CD4-positive, alpha-beta T cell (primary cell): ENCODE measurements around the gene DENND5B. TPM values are rescaled to one million over a fixed set of nuclear protein-coding genes. Genes with fewer than 3 reads are reported as not detected.
"Not testable (repeated sequence)": the region's sequence is repeated elsewhere in the genome, so short reads cannot be mapped to it uniquely, and the experiment has no call there.

Experiments
- ATAC-seq: fragments of 200-7000 bp; cut with Tn5 transposase; one replicate; pipeline ENCODE4 v1.10.0; 2022; ENCODE audit warnings: mild to moderate bottlenecking; ENCODE audit not compliant: poor library complexity
- CTCF ChIA-PET: fragments of 350-600 bp; sonication (Branson Sonifier 250); formaldehyde crosslinking; loops from one replicate; lab custom pipeline; 2021; ENCODE audit warnings: antibody characterized with exemption, inconsistent platforms; lab: Charles Lee
- POLR2A ChIA-PET: fragments of 350-600 bp; sonication (Branson Sonifier 250); formaldehyde crosslinking; loops from one replicate; lab custom pipeline; 2021; ENCODE audit warnings: antibody characterized with exemption, inconsistent platforms; lab: Charles Lee
- DNase-seq, 14 experiments: peaks; one replicate each; pipeline ENCODE4 v3.0.0-alpha.2; 2013 to 2020; ENCODE audit warnings: mixed read lengths in 2 of 14
- H3K27ac ChIP-seq, 2 donors: one replicate each; pipeline versions ENCODE4 v1.5.1 to v1.7.0; 2013; ENCODE audit warnings: low read length in 2 of 2, low read depth in 1 of 2, mild to moderate bottlenecking in 1 of 2
- H3K27me3 ChIP-seq, 2 experiments: 1 replicate in 1 of 2; 2 replicates in 1 of 2; pipeline versions ENCODE4 v1.6.1 to v1.7.0; 2013; ENCODE audit warnings: low read length in 2 of 2, control low read depth in 1 of 2, mild to moderate bottlenecking in 1 of 2, moderate library complexity in 1 of 2; ENCODE audit not compliant: insufficient read depth in 2 of 2, control insufficient read depth in 1 of 2
- H3K36me3 ChIP-seq: one replicate; pipeline ENCODE4 v1.6.1; 2013; ENCODE audit warnings: low read length, control low read depth; ENCODE audit not compliant: insufficient read depth
- H3K4me1 ChIP-seq: one replicate; pipeline ENCODE4 v1.6.1; 2013; ENCODE audit warnings: low read length, control low read depth; ENCODE audit not compliant: insufficient read depth
- H3K4me3 ChIP-seq: one replicate; pipeline ENCODE4 v1.5.1; 2013; ENCODE audit warnings: mild to moderate bottlenecking, low read length, moderate library complexity
- H3K9me3 ChIP-seq, 2 experiments: 1 replicate in 1 of 2; 2 replicates in 1 of 2; pipeline versions ENCODE4 v1.6.1 to v1.7.0; 2013; ENCODE audit warnings: low read length in 2 of 2, mild to moderate bottlenecking in 2 of 2, control low read depth in 1 of 2, moderate library complexity in 1 of 2; ENCODE audit not compliant: control insufficient read depth in 1 of 2, insufficient read depth in 1 of 2
- H3K27ac Mint-ChIP-seq: one replicate; pipeline ENCODE4 v1.8.0; 2020; ENCODE audit warnings: mixed read lengths
- H3K27me3 Mint-ChIP-seq: one replicate; pipeline ENCODE4 v1.8.0; 2021; ENCODE audit warnings: mixed read lengths
- H3K36me3 Mint-ChIP-seq: one replicate; pipeline ENCODE4 v1.8.0; 2021; ENCODE audit warnings: low read depth, mixed read lengths
- H3K4me1 Mint-ChIP-seq: one replicate; pipeline ENCODE4 v1.8.0; 2021; ENCODE audit warnings: low read depth, mixed read lengths
- H3K4me3 Mint-ChIP-seq: one replicate; pipeline ENCODE4 v1.8.0; 2020; ENCODE audit warnings: mild to moderate bottlenecking, mixed read lengths
- H3K9me3 Mint-ChIP-seq: one replicate; pipeline ENCODE4 v1.8.0; 2020; ENCODE audit warnings: mixed read lengths
- intact Hi-C, 2 experiments: fragments of 100-400 bp; cut with DNase I in 1 of 2; cut with micrococcal nuclease in 1 of 2; formaldehyde crosslinking; loops; one replicate each; pipeline versions ENCODE4 v1.15.1 to v1.9.0; 2023 to 2025; cut with DNase I, micrococcal nuclease
- total RNA-seq, 174 experiments: library from RNA in 2 of 174; stranded (reverse) in 2 of 174; gene quantifications; one replicate each; pipeline ENCODE4 v1.2.3 and lab custom pipeline; 2021 to 2026
- TF ChIP-seq, protein P1 (sequence below): fragments of 200-600 bp; IDR thresholded peaks from one replicate; pipeline ENCODE4 v1.8.0; 2022; ENCODE audit warnings: antibody characterized with exemption, mild to moderate bottlenecking

Gene DENND5B
- total RNA-seq, 2 experiments from 2014 or later, result 0.22 to 0.25 TPM

DNA sequence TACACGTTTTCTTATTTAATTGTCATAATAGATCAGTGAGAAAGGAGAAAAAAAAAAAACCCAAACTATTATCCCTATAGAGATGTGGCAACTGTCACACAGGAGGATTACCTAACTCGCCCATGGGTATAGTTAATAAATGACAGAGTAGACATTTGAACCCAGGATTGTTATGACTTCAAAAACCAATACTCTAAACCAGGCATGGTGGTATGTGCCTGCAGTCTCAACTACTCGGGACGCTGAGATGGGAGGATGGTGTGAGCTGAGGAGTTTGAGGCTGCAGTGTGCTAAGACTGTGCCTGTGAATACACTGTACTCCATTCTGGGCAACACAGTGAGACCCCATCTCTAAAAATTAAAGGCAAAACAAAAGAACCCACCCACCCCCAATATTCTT is 114.5 kb downstream of the DENND5B start:
- Histone ChIP-seq H3K27me3 (no peaks in the 10 kb centered on the region), H3K9me3 (no peaks in the 10 kb centered on the region), H3K36me3 (no peaks in the 10 kb centered on the region), H3K27ac (no peak overlapping the region), H3K4me1 (no peaks in the 10 kb centered on the region), H3K4me3 (no peak overlapping the region)
- Mint-ChIP-seq H3K9me3 (no peaks in the 10 kb centered on the region), H3K36me3 (no peaks in the 10 kb centered on the region), H3K4me3 (no peak overlapping the region), H3K4me1 (no peaks in the 10 kb centered on the region), H3K27me3 (peaks cover 4% of the 10 kb centered on the region), H3K27ac (no peak overlapping the region)
- ChIA-PET POLR2A (no interaction called here), CTCF (no interaction called here)
- DNase-seq, result no peak
- no peak for ATAC-seq
- TF ChIP-seq, protein P1, sequence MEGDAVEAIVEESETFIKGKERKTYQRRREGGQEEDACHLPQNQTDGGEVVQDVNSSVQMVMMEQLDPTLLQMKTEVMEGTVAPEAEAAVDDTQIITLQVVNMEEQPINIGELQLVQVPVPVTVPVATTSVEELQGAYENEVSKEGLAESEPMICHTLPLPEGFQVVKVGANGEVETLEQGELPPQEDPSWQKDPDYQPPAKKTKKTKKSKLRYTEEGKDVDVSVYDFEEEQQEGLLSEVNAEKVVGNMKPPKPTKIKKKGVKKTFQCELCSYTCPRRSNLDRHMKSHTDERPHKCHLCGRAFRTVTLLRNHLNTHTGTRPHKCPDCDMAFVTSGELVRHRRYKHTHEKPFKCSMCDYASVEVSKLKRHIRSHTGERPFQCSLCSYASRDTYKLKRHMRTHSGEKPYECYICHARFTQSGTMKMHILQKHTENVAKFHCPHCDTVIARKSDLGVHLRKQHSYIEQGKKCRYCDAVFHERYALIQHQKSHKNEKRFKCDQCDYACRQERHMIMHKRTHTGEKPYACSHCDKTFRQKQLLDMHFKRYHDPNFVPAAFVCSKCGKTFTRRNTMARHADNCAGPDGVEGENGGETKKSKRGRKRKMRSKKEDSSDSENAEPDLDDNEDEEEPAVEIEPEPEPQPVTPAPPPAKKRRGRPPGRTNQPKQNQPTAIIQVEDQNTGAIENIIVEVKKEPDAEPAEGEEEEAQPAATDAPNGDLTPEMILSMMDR, result no peak
- intact Hi-C loops, result no loop called here

DNA sequence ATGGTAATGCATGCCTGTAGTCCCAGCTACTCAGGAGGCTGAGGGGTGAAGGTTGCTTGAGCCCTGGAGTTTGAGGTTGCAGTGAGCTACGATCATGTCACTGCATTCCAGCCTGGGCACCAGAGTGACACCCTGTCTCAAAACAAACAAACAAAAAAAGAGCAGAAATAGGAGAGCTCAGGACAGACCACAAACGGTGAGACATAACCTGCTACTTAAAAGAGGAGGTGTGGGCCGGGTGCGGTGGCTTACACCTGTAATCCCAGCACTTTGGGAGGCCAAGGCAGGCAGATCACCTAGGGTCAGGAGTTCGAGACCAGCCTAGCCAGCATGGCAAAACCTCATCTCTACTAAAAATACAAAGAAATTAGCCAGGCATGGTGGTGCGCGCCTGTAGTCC is 115.3 kb downstream of the DENND5B start:
- H3K36me3 Mint-ChIP-seq, POLR2A ChIA-PET, H3K4me1 ChIP-seq, H3K9me3 ChIP-seq, CTCF ChIA-PET, H3K4me1 Mint-ChIP-seq, ATAC-seq, H3K27ac Mint-ChIP-seq, intact Hi-C loops, H3K27me3 ChIP-seq, DNase-seq, H3K4me3 Mint-ChIP-seq, H3K27ac ChIP-seq, H3K9me3 Mint-ChIP-seq, H3K36me3 ChIP-seq, H3K4me3 ChIP-seq, H3K27me3 Mint-ChIP-seq: not testable (repeated sequence)

DNA sequence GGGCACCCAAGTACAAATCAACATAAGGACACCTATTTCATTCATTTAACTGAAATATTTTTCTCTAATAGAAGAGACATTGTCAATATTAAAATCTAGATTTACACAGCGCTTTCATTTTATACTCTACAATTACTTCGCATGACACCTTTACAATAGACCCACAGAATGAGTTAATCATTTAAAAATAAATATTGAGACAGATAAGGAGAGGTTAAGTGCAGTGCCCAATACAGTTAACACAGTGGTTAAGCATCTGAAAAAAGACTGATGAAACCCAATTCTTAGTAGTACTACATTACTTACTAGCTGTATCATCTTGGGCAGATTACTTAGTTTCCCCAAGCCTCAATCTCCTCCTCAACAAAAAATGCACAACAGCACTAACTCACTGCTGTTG is 116.2 kb downstream of the DENND5B start:
- Histone ChIP-seq H3K4me1 (no peaks in the 10 kb centered on the region), H3K27me3 (no peaks in the 10 kb centered on the region), H3K27ac (no peak overlapping the region), H3K9me3 (no peaks in the 10 kb centered on the region), H3K36me3 (no peaks in the 10 kb centered on the region), H3K4me3 (no peak overlapping the region)
- Mint-ChIP-seq H3K27me3 (peaks cover 4% of the 10 kb centered on the region), H3K27ac (no peak overlapping the region), H3K9me3 (no peaks in the 10 kb centered on the region), H3K4me3 (no peak overlapping the region), H3K36me3 (no peaks in the 10 kb centered on the region), H3K4me1 (no peaks in the 10 kb centered on the region)
- ATAC-seq (no peak), DNase-seq (no peak)
- intact Hi-C loops, result no loop called here
- TF ChIP-seq, protein P1, result no peak
- ChIA-PET POLR2A (interaction anchor here (0.7 kb wide), 1 partner anchor 11 kb away, joined by 3 read pairs; no protein-coding TSS in a partner anchor), CTCF (no interaction called here)

DNA sequence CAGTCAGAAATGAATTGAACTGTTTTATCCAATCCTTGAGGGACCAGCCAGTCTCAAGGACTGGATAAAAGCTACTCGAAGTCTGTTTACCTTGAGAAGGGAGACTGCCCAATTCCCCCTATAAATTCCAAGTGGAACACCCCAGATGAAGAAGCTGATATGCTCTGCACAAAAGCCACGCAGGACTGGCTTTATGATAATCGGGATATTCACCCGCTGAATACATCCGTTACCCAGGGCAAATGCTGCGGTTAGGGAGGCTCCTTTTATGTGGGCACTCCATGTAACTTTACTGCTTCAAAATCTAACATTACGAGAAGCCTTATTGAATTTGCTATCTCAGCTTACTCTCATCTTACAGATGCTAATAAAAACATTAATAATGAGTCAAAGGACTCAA is 119.1 kb downstream of the DENND5B start:
- Histone ChIP-seq H3K4me3 (no peak overlapping the region), H3K27me3 (no peaks in the 10 kb centered on the region), H3K27ac (no peak overlapping the region), H3K36me3 (no peaks in the 10 kb centered on the region), H3K9me3 (no peaks in the 10 kb centered on the region), H3K4me1 (no peaks in the 10 kb centered on the region)
- Mint-ChIP-seq H3K9me3 (no peaks in the 10 kb centered on the region), H3K36me3 (no peaks in the 10 kb centered on the region), H3K27ac (no peak overlapping the region), H3K4me1 (no peaks in the 10 kb centered on the region), H3K4me3 (no peak overlapping the region), H3K27me3 (peaks cover 4% of the 10 kb centered on the region)
- ChIA-PET CTCF (no interaction called here), POLR2A (no interaction called here)
- DNase-seq (no peak), ATAC-seq (no peak)
- intact Hi-C loops, result no loop called here
- TF ChIP-seq, protein P1, result no peak
